Stimulated activated CD8-positive, alpha-beta memory T cell treated with anti-CD3 and anti-CD28 coated beads, Interleukin-7, amount 100 ng/mL, for 48 hours (primary cell): Measurements from ENCODE around the gene CORIN.
"Not testable (repeated sequence)": the region's sequence is repeated elsewhere in the genome, so short reads cannot be mapped to it uniquely, and the experiment has no call there.

Experiments
- DNase-seq, 2 donors: peaks; one replicate each; pipeline ENCODE4 v3.0.0-alpha.2; 2020; ENCODE audit warnings: low read depth in 1 of 2; ENCODE audit errors: extremely low read depth in 1 of 2

Gene CORIN

DNA sequence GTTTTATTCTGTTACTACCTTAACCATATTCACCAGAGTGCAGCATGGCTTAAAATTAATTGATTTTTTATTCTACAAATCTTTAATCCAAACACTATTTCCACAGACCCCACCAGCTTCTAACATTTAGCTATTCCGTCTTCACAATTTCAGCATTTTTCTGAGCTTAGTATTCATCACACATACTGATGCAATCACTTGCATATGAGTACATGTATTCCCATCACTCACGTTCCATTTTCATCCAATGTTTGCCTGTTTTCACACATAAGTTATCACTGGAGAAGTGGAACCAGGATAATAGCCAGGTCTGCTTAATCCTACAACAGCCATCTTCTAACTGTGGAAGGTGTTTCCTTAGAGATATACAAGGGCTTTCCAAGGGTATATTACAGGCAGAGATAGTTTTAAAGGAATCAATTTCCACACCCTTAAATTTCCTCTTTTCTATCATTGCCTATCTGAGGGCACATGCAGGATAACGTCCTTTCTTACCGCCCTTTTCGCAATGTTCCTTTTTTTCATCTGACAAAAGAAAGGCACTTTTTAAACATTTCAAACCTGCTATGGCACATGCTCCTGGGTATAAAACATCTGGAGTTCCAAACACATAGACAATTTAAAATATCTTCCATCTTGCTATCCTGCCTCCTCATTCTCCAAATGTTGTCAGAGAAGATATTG is 115.8 kb downstream of the CORIN start:
- no peak for DNase-seq

DNA sequence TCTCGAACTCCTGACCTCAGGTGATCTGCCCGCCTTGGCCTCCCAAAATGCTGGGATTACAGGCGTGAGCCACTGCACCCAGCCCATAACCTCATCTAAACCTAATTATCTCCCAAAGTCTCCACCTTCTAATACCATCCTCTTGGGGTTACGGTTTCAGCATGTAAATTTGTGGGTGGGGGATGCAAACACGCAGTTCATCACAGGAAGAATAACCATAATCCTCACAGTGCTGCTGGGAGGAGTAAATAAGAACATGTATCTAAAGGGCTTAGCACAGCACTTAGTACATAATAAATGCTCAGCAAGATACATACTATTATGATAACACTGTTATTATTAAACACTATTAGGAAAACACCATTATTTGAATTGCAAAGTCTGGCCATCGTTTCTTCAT is 116.4 kb downstream of the CORIN start:
- no peak for DNase-seq

DNA sequence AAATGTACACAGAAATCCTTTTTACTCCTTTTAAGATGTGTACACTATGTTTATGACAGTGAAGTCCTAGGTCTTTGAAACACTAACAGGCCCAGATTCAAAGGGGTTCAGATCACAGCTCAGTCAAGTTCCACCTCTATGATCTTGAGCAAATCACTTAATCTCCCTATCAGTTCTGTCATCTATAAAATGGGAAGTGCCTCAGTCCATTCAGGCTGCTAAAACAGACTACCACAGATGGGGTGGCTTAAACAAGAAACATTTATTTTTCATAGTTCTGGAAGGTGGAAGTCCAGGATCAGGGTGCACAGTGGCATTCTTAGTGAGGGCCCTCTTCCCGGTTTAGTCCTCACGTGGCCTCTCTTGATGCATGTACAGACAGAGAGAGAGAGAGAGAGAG is 117.1 kb downstream of the CORIN start:
- DNase-seq, result no peak

DNA sequence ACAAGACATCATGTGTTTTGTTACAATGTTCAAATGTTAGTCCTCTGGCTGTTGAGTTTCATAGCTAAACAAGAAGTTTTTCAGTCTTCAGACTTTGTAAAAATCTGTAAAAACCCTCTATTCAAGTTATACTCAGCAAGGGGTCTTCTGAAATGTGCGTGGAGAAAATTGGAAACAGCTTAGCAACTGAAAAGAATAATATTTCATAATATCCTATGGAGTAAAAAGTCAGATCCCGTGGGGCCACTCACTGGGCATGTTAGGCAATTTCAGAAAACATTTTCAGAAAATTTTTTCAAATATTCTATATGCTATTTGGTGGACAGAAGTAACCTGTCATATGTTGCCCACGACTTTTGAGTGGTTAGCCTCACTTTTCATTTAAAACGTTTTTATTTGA is 118.3 kb downstream of the CORIN start:
- DNase-seq, result no peak

DNA sequence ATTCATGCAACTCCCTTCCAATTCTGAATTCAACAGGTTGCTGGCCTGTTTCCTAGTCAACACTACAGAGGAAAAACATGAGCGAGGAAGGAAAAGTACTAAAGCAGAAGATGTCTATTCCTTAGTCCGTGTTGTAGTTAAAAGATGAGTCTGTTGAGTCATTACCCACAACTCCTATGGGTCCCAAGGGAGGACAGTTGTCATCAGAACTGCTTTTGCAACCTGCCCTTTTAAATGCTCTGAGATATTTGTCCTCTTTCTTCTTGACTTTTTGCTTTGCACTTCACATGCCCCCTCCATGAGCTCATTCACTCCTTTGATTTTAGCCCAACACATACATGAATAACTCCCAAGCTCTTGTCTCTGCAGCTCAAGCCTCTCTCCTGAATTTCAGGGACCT is 119.2 kb downstream of the CORIN start:
- DNase-seq, result no peak

DNA sequence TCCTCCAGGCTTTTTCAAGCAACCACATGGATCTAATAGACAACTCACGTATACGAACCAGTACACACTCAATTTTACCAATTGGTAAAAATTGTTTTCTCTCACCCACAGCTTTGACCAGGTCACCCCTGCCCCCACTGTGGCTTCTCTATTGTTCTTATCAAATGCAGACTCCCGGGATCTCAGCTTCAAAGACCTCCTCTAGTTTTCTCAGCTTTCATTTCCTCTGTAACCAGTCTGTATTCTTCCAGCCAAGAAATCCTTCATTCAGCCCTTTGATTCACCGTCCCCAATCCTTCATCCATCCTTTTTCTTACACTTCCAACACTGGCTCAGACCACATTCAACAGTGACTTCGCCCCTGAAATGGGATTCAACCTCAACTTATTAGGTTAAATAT is 120.7 kb downstream of the CORIN start:
- no peak for DNase-seq

DNA sequence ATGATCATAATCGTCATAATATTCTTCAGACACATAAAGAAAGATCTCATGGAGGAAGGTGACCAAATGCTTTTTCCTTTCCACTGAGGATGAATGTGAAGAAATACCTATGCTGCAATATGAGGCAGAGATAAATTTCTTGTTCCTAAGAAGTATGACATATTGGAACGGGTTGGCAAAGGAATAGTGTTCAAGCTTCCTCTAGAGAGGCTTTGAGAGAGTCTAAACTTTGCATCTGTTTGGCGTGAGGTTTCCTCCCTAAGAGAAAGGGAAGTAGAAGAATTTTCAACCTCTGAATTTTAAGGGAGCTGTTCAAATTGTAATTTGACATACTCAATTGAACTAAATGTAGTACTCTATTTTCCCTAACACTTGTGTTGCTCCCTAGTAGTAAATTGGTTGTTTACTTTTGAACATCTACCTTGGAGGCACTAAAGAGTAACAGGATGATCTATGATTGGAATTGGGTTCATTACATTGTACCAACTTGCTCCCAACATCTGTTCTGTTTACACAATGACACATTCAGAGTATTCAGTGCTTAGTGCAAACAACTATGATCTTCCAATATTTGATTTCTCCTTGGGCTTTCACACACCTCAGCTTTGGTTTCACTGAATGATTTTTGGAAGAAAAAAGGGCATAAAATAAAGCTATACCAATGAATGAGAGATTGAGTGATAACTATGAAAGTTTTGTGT is 122.0 kb downstream of the CORIN start:
- no peak for DNase-seq

DNA sequence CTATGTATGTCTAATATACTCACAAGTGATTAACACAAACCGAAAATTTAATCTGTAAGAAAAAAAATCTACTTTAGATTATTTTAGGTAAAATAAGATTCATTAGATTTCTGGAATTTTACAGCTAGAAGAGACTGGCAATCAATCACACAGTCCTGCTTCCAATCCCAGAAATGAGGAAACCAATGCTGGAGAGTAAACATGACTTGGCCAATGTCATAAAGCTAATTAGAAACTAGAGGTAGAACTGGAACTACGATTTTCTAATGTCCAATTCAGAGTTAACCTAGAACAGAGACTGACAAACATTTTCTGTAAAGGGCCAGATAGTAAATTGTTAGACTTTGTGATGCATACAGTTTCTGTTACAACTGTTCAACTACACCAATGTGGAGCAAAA is 123.6 kb downstream of the CORIN start:
- DNase-seq, result no peak

DNA sequence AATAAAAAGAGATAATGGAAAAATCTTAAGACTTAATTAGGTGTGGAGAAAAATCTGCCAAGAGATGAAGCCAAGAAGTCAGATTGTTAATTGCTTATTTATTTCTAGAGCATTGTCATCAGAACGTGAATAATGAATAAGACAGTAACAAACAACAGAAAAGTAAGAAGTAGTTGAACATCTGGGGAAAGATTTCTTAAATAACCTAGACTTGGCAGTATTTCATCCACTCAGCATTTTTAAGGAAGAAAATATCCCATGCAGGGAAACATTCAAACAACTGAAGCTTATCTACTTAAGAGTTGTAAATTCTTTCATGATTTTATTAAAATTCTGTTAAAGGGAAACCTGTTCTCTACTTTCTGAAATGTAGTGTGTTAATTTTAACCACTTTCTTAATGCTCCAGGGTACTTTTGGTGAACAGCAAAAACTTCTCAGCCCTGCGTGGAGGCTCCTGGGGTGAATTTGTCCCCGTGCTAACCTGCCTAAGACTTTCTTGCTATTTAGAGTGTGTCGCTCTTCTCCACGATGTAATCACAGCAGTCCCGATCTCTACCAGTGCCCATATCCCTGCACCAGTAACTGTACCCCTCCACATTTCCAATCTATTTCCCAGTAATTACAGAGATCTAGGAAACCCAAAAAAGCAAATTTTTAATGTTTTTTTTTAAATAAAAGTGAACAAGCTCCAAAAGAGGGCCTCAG is 124.6 kb downstream of the CORIN start:
- DNase-seq, result no peak

DNA sequence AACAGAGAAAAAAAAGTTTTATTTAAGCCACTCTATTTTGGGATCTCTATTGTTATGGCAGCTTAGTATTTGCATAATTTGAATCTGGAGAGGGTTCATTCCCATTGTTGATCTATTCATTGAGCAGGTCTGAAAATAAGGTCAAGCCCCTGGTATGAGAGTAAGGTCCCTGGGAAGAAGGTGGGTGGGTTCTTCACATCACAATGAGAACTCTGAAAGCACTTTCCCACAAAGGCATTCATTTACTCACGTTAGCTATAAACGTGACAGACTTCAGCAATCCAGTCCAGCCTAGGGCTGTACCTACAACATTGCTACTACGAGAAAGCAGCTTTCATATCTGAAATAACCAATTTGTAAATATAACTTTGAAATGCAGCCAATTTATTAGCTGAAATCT is 126.2 kb downstream of the CORIN start:
- DNase-seq, result no peak

DNA sequence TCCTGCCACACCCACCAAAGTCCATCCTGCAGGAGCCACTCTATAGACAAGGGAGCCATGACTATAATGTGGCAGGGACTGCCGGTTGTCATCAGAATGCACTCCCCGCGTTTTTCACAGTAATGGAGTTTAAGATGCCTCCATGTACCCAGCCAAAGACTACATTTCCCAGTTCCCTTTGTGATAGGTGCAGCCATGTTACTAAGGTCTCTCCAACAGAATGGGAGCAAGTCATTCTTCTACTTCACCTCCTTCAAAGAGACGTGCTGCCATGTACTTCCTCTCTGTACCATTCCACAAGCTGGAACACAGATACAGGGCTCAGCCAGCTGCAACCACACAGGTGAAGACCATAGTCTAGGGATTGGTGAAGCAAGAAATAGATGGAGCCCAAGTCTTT is 126.7 kb downstream of the CORIN start:
- DNase-seq, result no peak

DNA sequence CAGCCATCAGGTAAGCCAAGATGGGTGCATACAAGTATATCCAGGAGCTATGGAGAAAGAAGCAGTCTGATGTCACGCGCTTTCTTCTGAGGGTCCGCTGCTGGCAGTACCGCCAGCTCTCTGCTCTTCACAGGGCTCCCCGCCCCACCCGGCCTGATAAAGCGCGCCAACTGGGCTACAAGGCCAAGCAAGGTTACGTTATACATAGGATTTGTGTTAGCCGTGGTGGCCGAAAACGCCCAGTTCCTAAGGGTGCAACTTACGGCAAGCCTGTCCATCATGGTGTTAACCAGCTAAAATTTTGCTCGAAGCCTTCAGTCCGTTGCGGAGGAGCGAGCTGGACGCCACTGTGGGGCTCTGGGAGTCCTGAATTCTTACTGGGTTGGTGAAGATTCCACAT is 131.5 kb downstream of the CORIN start:
- not testable (repeated sequence) for DNase-seq

DNA sequence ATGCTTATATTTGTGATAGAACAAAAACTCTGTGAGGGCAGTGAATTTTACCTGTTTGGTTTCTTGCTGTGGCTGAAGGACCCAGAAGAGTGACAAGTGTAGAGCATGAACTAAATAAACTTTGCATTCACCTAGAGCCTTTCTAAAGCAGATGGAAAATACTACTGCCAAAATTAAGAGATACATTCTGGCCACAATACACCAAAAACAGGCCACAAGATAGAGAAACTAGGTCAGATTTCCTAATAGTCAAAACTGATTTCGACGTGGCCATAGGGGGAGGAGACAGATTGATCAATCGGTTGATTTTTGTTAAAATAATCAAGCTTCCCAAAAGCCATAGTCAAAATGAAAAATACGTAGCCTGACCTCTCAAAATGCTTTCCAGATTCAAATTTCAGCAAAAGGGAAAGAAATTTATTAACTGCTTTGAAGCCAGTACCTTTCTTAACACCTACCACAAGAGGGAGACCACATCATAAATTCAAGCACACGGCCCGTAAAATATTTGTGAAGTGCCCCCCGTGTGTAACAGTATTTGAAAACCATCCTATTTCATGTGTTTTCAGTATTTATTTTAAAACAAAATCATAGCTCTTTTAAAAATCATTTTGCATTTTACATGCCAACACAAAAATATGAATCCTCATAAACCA is 132.4 kb downstream of the CORIN start:
- no peak for DNase-seq

DNA sequence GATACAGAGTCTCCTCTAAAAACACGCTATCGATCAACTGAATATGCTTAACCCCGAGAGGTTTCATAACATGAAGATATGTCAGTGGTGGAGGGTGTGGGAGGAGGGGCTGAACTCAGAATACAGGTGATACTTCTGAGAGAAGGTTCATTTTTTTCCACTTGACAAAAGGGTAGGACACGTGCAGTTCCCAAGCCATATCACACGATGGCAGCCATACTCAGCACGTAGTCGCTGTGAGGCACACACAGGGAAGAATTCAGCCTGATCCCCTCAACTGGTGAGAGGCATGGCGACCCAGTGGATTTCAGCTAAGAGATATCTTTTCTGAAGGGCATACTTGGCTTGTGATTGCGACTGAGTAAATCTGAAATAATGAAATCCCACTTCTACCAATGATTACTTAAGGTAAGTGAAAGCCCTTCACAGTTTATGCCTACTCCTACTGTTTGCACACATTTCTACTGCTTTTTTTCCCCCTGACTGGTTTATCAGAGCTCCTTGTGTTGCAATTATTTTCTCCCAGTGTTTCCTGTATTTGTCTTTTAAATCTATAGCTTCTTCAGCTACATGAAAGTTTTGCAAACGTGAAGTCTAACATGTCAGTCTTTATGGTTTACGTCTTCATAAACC is 133.1 kb downstream of the CORIN start:
- no peak for DNase-seq

DNA sequence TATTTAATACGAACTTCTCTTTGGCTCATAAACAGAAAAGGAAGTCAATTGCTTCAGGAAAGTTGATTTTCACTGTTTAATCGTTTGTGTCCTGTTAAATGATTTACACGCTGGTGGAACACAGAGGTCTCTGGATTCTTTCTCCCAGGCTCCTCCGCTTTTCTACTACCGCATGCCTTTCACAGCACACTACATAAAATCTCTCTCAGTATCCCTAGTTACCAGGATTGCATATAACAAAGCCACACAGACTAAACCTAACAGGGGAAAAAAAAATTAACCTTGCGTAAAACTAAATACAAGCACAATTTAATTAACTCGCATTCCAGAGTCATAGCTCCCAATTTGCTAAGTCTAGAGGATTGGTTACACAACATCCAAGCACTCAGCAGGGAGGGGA is 133.9 kb downstream of the CORIN start:
- DNase-seq, result no peak

DNA sequence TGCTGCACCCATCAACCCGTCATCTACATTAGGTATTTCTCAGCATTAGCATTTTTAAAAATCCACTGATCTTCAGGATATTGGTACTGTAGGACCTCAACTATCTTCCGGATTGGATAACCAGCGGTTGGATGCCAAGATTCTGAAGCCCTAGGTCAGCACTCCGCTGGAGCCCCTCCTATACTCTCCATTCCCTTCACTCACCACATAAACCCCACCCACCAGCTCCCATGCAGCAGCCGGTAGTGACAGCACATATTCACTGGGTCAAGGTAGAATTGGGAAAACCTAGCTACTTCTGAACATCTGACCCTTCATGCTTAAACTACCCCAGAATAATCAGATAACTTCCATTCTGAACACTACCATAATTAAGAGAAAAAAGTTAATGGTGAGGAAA is 134.9 kb downstream of the CORIN start:
- no peak for DNase-seq

DNA sequence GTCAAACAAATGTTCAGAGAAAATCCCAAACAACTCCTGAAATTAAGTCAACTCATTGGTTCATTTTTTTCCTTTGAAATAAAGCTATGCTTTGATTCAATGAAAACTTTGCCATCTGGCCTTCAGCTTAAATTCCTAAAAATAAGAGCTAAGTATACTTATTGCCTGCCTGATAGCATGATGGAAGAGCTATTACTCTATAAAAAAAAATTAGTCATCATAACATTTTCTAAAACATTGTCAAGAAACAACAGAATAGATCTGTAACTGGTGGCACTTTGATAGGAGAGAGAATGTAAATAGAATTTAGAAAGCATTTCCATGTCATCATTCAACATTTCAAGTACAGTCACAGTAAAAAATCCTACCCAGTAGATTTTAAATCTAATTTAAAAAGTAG is 136.6 kb downstream of the CORIN start:
- DNase-seq, result no peak

DNA sequence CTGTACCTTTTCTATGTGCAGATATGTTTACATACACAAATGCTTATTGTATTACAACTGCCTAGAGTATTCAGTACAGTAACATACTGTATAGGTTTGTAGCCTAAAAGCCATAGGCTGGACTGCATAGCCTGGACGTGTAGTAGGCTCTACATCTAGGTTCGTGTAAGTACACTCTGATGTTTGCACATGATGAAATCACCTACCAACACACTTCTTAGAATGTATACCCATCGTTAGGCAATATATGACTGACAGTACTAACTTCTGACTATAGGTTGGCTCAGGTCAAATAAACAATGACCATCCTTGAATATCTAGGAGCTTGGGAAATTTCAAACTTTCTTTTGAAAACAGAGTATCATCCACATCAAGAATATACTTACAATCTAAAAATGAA is 139.0 kb downstream of the CORIN start:
- DNase-seq, result no peak

DNA sequence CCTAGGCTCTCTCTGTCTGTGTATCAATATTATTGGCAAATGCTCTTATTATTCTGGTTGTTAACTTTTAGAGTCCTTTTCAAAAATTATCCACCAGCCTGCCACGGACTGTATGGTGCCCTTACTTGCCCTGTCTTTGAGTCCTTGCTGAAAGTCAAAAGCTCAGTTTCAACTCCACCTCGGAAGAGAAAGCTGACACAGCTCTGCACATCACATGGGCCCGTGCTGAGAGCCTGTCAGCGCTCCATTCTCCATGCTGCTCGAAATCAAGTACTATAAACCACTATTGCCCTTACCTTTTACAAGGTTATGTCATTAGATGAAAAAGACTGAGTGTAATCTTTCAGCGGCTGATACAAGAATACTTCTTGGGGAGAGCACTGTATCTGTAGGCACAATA is 141.0 kb downstream of the CORIN start:
- no peak for DNase-seq

DNA sequence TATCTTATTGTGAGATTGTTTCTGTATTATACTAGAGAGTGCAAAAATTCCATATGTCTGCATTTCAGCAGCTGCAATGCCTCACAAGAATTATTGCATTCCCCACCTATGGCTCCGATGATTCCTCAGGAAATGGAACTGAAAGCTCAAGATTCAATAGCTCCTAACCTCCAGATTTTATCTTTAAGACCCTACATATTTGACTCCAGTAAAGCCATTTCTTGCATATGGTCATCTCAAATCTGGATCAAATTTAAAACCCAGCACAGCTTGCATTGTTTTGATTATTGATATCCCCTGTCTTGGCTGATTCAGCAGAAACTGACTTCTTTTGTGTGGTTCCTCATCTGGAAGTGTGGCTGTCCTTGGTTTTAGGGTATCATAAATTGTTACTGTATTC is 142.6 kb downstream of the CORIN start:
- no peak for DNase-seq

DNA sequence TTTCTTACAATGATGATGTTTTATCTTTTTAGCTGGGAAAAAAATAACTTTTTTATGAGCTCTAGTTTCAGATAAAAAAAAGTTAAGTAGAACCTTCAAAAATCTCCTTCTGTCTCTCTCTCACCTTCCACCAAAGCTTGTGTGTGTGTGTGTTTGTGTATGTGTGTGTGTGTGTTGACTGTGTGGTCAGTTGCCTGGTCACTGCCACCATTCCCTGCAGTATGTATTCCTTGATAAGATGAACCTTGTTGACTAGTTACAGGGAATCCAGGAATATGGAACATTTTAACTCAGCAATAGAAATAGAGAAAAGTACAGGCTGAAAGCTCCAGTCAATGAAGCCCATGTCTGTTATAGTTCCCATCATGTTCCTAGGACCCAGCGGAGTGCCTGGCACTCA is 143.5 kb downstream of the CORIN start:
- DNase-seq, result no peak
